ENCODE data around the gene MAP2K2.

DNA sequence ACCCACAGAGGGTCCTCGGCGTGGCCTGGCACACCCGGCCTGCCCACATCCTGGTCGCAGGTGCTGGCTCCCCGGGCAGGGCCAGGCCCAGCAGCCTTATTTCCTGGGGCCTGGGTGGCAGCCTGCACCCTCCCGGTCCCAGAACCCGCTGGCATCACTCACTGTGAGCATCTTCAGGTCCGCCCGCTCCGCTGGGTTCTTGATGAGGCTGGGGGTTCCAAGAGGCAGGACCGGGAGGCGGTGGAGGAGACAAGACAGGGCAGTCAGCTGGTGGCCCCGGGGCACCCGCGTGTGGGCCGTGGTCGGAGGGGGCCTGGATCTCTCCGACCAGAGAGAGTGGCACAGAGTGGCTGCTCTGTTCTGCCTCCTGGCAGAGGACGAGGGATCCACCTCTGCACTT lies 29.6 kb downstream of the MAP2K2 start:
- TF ChIP-seq, protein P1, sequence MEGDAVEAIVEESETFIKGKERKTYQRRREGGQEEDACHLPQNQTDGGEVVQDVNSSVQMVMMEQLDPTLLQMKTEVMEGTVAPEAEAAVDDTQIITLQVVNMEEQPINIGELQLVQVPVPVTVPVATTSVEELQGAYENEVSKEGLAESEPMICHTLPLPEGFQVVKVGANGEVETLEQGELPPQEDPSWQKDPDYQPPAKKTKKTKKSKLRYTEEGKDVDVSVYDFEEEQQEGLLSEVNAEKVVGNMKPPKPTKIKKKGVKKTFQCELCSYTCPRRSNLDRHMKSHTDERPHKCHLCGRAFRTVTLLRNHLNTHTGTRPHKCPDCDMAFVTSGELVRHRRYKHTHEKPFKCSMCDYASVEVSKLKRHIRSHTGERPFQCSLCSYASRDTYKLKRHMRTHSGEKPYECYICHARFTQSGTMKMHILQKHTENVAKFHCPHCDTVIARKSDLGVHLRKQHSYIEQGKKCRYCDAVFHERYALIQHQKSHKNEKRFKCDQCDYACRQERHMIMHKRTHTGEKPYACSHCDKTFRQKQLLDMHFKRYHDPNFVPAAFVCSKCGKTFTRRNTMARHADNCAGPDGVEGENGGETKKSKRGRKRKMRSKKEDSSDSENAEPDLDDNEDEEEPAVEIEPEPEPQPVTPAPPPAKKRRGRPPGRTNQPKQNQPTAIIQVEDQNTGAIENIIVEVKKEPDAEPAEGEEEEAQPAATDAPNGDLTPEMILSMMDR (IDR thresholded peaks at IDR 0.05): no peak
- TF ChIP-seq EZH2 (IDR thresholded peaks at IDR 0.05; ENCODE audit: borderline replicate concordance, insufficient read depth, low read depth, low read length, poor library complexity, severe bottlenecking): no peak

Measured in B cell (primary cell).